ENCODE data around the gene KANK2. TPM values are rescaled to one million over a fixed set of nuclear protein-coding genes. Genes with fewer than 3 reads are reported as not detected.

Gene KANK2
- total RNA-seq, 1 donor from 2014 or later: 170 TPM

DNA sequence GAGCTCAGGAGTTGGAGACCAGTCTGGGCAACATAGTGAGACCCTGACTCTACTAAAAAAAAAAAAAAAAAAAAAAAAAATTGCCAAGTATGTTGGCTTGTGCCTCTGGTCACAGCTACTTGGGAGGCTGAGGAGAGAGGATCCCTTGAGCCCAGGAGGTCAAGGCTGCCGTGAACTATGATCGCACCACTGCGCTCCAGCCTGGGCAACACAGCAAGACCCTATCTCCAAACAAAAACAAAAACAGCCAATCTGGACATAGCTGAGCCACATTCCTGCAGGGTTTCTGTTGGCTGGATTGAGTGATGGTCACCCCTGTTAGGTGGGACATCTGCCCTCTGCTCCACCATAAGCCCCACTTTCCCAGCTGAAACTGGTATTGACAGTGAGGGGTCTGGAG lies 28.5 kb upstream of the KANK2 start:
- no peak for DNase-seq (ENCODE audit: low spot score)

DNA sequence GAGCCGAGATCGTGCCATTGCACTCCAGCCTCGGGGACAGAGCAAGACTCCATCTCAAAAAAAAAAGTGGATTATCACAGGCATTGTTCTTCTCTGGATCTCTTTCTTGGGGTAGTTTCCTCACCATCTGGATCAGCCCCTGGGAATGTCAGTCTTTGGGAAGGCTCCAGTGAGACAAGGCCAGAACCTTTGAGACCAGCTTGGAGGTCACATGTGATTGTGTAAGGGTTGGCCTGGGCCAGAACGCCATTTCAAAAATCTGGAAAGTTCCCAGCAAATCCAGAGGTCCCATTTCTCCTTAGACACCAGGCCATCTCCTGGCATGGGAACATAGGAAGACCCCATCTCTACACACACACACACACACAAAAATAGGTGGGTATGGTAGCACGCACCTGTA lies 27.8 kb upstream of the KANK2 start:
- DNase-seq (ENCODE audit: low spot score): no peak

DNA sequence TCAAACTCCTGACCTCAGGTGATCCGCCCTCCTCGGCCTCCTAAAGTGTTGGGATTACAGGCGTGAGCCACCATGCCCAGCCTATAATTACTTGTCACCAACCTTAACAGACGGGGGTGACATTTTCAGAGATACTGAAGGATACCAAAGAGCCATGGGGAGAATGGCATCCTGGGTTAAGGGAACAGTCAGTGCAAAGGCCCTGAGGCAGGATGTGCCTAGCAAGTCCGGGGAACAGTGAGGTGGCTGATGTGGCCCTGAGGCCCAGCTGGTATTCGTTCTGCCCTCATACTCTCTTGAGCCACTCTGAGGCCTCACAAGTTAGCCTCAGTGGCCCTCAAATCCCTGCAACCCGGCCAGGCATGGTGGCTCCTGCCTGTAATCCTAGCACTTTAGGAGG lies 27.1 kb upstream of the KANK2 start:
- DNase-seq (ENCODE audit: low spot score): no peak

DNA sequence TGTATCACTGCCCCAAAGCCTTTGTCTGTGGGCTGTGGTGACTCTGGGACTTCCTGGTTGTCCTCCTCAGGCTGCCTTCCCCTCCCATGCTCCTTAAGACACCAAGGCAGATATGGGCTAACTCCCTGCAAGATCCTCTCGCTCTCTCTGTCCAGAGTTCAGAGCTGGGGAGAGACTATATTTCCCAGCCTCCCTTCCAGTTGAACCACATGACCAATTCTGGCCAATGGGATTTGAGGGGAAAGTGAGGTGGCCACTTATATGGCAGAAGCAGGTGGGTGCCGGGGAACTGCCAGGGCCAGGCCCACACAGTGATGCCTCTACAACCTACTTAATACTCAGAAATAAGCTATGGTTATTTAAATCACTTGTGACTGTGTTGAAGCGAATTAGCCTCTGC lies 25.9 kb upstream of the KANK2 start:
- DNase-seq (ENCODE audit: low spot score): no peak

DNA sequence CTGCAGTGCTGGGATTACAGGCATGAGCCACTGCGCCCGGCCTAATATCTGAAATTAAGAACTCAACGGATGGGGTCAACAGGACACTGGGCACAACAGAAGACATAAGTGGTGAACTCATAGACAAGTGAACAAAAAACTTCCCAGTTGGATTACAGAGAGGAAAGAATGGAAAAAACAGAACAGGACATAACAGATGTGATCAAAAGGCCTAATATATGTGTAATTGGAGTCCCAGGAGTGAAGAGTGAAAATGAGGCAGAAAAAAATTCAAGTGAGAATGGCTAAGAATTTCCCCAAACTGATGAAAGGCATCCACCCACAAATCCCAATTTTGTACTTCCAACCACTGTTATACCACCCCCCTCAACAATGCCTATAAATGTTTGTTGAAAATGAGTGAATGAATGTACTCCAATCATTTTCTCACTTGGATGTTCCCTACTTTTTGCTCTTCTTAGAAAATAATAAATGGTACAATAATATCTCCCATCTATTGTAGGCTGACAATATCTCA lies 23.8 kb upstream of the KANK2 start:
- no peak for DNase-seq (ENCODE audit: low spot score)

DNA sequence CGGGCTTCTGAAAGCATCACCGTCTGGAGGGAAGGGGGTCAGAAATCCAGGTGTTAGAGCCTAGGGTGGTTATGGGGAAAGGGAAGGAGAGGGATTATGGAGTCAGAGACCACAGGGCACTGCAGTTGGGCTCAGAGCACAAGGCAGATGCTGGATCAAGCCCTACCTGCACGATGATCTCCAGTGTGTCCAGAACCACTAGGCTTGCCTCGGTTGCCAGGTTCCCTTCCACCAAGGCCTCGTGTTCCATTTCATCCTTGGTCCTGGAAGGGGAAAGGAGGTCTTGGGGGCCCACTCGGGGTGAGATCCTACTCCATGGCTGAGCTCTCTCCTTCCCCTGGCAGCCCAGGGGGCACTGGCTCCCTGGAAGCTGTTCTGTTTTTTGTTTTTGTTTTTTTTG lies 17.0 kb upstream of the KANK2 start:
- DNase-seq (ENCODE audit: low spot score): no peak

DNA sequence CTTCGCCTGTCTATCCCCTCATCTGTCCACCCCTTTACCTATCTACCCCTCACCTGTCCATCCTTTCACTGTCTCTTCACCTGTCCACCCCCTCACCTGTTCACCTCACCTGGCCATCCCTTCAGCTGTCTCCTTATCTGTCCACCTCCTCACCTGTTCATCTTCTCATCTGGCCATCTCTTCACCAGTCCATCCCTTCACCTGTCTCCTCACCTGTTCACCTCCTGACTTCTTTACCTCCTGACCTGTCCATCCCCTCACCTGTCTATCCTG lies 13.2 kb upstream of the KANK2 start:
- DNase-seq (ENCODE audit: low spot score): no peak

DNA sequence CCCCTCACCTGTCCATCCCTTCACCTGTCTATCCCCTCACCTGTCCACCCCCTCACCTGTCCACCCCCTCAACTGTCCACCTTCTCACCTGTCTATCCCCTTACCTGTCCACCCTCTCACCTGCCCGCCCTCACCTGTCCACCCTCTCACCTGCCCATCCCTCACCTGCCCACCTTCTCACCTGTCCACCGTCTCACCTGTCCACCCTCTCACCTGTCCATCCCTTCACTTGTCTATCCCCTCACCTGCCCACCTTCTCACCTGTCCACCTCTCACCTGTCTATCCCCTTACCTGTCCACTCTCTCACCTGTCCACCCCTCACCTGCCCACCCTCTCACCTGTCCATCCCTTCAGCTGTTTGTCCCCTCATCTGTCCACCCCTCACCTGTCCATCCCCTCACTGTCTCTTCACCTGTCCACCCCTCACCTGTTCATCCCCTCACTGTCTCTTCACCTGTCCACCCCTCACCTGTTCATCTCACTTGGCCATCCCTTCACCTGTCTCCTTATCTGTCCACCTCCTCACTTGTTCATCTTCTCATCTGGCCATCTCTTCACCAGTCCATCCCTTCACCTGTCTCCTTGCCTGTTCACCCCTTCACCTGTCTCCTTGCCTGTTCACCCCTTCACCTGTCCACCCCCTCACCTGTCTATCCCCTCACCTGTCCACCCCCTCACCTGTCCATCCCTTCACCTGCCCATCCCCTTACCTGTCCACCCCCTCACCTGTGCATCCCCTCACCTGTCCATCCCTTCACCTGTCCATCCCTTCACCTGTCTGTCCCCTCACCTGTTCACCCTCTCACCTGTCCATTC lies 12.7 kb upstream of the KANK2 start:
- no peak for DNase-seq (ENCODE audit: low spot score)

DNA sequence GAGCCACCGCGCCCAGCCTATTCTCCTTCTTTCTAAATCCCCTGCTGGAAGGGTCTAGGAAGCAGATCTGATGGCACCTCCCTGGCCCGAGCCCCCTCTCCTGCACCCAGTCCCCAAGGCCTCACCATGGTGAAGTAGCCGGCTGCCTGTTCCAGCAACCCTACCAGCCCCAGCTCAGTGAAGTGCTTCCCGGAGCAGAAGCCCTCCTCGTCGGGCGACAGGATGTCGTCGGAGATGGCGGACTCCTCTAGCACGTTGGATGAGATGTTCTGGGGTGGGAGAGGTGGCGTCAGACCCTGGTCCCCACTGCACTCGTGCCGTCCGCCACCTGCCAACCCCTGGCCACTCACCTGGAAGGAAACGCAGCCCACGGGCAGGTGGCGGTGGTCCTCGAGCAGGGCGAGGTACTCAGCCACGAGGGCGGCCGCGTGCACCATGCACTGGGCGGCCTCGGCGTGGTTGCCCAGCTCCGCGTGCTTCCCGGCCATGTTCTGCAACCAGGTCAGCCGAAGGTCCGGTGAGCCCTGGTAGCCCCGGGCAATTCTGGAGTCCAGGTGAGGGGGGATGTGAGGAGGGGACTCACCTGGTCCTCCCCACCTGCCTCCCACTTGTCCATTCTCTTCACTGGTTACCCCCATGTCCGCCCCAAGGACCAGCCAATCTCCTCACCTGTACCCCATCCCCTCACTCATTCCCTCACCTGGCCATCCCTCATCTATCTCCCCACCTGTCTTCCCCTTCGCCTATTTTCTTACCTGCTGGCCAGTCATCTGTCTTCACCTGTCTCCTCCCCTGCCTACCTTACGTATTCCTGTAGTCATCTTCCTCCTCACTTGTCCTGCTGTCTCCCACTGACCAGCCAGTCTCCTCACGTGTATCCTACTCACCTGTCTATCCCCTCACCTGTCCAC lies 11.5 kb upstream of the KANK2 start:
- DNase-seq (ENCODE audit: low spot score): no peak

DNA sequence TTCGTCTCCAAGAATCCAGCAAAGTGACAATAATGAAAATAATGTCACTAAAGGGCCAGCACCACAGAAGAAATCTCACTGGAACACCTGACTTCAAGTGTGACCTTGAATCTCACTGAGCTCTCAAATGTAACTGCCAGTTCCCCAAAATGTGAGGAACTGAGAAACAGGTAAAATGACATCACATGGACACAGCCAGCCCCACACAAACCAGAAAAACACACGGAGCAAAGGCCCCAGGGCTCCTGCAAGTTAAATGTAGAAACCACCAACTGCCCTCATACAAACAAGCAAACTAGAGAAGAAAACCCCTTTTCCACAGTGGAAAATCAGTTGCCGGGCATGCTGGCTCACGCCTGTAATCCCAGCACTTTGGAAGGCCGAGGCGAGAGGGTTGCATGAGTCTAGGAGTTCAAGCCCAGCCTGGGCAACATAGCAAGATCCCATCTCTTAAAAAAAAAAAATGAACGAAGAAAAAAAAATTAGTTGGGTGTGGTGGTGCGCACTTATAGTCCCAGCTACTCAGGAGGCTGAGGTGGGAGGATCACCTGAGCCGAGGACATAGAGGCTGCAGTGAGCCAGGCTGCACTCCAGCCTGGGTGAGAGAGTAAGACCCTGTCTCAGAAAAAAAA lies 8.7 kb upstream of the KANK2 start:
- no peak for DNase-seq (ENCODE audit: low spot score)

DNA sequence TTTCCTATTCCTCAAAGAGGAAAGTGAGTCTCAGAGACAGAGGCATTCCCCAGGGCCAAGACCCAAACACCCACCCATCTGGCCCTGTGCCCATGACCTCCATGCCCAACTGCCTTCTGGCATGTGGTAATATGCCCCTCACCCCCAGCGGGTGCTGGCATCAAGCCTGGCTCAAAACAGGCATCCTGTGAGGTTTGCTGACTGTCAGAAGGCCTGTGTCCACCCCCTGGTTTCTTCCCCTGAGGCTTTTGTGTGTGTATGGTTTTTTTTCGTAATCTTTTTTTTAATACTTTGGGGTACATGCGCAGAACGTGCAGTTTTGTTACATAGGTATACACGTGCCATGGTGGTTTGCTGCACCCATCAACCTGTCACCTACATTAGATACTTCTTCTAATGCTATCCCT lies 7.6 kb upstream of the KANK2 start:
- DNase-seq (ENCODE audit: low spot score): peak; percentile 66

DNA sequence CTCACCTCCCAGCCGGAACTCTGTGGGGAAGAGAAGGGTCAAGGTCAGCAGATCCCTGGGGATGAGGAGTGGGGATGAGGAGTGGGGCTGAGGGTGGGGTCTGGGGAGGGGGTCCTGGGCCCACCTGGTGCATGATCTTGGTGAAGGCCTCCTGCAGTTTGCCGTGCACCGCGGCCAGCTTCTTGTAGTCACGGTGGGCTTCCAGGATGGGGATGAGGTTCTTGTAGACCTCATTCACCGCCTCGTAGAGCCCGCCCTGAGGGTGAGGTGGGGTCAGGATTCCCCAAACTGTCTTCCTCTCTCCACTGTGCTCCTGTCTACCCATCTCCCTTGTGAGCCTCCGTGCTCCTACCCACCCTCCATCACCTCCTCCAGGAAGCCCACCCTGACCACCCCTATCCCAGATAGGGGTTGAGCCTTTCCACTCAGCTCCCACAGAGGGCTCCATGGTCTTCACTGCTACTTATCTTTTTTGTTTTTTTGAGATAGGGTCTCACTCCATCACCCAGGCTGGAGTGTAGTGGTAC lies 6.8 kb upstream of the KANK2 start:
- DNase-seq (ENCODE audit: low spot score): no peak

DNA sequence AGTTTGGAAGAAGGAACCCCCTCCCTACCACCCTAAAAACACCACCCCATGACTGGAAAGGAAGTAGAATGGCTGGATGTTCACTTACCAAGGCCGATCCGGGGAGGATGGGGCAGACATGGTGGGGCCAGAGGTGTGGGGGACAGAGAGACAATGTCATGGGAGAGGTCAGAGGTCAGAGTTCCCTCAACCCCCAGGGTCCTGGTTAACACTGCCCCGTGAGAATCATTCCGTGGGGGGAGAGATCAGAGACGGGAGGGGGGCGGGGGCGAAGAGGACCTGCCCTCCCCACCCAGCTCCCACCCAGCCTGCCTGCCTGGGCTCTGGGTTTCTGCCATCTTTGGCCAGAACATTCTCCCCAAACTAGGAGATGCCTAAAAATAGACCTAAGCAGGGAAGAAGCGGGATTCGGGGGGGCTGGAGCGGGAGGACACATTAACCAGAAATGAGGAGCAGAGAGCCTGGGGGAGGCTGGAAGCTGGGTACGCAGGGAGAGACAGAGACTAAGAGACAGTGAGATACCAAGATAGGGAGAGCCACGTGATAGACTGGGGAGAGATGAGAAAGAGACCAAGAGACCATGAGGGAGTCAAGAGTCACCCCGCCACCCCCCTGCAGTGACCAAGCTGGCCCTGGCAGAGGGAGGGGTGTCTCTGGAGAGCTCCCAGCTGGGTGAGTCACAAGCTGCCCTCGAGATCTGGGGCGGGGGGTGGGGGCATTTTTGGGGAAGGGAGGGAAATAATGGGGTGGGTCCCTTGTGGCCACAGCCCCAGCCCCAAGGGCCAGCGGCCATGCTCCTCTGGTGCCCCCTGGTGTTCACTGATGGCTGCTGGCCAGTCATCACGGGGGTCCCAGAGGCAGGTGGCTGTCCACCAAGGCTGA lies 6.1 kb upstream of the KANK2 start:
- DNase-seq (ENCODE audit: low spot score): peak; percentile 88

DNA sequence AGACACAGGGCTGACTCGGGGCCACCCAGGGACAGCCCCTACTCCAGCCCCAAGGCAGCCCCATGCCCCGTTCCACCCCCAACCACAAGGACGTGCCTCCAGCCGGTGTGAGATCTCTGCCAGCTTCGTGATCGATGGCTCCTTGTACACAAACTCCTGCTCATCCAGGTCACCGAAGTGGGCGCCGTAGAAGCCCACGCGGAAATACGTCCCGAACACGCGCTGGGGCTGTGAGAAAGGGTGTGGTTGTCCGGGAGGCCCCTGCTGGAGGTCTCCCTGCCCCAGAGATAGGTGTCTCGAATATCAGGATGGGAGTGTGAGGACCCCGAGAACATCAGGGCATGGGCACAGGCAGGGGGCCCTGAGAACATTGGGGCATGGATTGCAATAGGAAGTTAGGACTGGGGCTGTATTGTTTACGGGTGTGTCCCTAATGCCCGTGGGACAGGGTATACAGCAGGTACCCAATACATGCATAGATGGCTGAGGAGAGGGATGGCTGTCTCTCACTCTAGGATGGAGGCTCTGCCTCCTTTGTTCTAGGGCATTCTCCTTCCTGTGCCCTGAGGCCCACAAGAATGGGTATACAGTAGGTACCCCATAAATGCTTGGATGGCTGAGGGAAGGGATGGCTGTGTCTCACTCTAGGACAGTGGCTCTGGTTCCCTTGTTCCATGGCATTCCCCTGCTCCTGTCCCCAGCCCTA lies 5.3 kb upstream of the KANK2 start:
- no peak for DNase-seq (ENCODE audit: low spot score)

DNA sequence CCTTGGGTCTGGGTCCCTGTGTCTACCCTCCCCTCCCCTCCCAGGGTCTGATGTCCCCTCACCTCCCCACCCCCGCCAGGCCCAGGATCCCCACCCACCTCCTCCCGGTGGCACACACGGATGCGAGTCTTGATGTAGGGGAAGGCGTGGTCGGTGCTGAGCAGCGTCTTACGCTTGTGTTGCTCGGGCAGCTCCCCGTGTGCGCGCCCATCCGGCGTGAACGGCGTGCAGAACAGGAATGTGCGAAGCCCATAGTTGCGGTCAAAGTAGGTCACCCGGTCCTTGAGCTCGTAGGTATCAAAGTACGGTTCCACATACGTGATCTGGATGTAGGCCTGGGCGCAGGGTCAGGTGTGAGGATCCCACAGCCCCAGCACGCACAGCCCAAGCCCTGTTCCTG lies 4.4 kb upstream of the KANK2 start:
- DNase-seq (ENCODE audit: low spot score): no peak

DNA sequence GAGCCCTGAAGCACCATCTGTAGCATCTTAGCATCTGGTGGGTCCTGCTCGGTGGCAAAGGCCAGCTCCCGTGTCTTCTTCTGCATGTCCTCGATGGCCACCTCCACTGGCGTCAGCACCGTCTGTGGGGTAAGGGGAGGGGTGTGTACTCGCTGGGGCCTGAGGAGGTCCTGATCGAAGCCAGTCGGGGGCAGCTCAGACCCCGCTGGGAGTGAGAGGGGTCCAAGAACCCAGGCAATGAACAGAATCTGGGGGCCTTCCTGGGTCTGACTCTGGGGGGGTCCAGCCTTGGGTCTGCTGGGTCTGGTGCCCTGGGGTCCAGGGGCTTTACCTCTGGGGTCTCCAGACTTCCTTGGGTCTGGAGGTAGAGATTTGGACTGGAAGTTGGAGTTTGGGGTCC lies 3.6 kb upstream of the KANK2 start:
- no peak for DNase-seq (ENCODE audit: low spot score)

DNA sequence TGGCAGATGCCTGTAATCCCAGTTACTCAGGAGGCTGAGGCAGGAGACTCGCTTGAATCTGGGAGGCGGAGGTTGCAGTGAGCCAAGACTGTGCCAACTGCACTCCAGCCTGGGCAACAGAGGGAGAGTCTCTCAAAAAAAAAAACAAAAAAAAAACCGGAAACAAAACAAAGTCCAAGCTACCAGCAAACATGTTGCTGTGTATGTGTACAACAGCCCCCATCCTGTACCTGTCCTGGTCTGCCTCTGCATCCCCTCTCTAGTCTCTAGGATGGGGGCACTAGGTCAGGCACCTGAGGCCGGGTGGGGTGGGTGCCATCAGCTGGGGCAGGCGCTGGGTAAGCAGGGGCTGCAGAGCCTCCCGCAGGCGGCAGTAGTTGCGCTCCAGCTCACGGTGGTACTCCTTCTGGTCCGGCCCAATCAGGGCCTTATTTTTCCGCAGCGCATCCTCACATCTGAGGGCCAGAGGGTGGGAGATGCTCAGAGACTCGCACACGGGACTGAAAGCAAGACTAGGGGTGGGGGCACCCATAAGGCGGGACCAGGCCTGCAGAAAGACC lies 2.8 kb upstream of the KANK2 start:
- DNase-seq (ENCODE audit: low spot score): no peak

DNA sequence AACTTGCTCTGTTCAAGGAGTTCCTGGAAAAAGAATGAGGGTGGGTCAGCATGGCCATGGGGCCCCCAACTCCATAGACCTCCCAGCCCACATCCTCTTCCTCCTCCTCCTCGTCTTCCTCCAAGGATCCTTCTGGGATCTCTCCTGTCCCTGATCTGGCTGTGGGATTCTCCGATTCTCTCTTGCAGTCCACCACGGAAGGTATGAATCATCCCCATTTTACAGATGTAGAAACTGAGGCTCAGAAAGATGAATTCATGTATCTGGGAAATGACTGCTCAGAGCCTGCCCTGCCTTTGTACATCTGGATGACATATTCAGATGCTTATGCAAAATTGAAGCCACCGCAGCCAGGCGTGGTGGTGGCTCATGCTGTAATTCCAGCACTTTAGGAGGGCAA lies 2.2 kb upstream of the KANK2 start:
- no peak for DNase-seq (ENCODE audit: low spot score)

DNA sequence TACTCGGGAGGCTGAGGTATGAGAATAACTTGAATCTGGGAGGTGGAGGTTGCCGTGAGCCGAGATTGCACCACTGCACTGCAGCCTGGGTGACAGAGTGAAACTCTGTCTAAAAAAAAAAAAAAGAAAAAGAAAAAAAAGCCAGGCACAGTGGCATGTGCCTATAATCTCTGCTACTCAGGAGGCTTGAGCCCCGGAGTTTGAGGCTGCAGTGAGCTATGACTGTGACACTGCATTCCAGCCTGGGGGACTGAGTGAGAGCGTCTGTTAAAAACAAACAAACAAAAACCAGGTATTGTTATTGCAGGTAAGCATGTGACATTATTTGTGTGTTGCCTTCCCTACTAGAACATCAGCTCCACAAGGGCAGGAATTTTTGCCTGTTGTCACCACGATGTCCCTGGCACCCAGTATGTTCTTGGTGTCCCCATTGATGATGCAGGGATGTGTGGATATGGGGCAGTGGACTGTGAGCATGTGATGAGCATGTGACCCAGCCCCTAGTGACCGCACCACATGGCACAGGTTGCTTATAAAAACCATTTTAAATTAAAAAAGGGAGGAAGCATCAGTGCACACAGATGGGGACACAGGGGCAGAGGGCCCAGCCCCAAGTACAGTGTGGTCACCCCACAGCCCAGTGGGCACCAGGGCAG lies 1.6 kb upstream of the KANK2 start:
- no peak for DNase-seq (ENCODE audit: low spot score)

DNA sequence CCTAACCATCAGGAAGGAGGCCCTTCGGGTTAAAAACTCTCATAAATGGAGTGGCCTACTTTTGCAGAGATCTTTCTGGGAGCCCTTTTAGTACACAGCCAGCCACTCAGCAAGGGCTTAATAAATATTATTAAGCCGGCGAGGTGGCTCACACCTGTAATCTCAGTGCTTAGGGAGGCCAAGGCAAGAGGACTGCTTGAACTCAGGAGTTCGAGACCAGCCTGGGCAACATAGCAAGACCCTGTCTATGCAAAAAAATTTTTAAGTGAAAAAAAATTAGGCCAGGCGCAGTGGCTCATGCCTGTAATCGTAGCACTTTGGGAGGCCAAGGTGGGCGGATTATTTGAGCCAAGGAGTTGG lies 810 bp upstream of the KANK2 start:
- DNase-seq (ENCODE audit: low spot score): no peak
